GM18511 (cell line): ENCODE measurements around the gene KIF1A.
"Not testable (repeated sequence)": the region's sequence is repeated elsewhere in the genome, so short reads cannot be mapped to it uniquely, and the experiment has no call there.

Source experiments
- ATAC-seq: cut with Tn5 transposase; IDR thresholded peaks from one replicate; pipeline ENCODE4 v1.9.1; 2021; ENCODE audit warnings: mild to moderate bottlenecking, moderate library complexity; ENCODE audit not compliant: unreplicated experiment

The KIF1A gene

GRCh38 chr2:240705204-240705791 is 114.7 kb downstream of the KIF1A start:
- no peak for ATAC-seq

GRCh38 chr2:240704651-240705050 is 115.4 kb downstream of the KIF1A start:
- no peak for ATAC-seq

- no peak for ATAC-seq
These were observed 116.3 kb downstream of the KIF1A start for GRCh38 chr2:240703417-240704341.

GRCh38 chr2:240702640-240703011 is 117.4 kb downstream of the KIF1A start:
- ATAC-seq: no peak

GRCh38 chr2:240701736-240702639 is 118.0 kb downstream of the KIF1A start:
- ATAC-seq: no peak

GRCh38 chr2:240701091-240701735 is 118.8 kb downstream of the KIF1A start:
- no peak for ATAC-seq

- not testable (repeated sequence) for ATAC-seq
These were observed 119.4 kb downstream of the KIF1A start for GRCh38 chr2:240700616-240701015.

GRCh38 chr2:240699835-240700234 is 120.2 kb downstream of the KIF1A start:
- ATAC-seq: not testable (repeated sequence)

GRCh38 chr2:240698852-240699561 is 121.0 kb downstream of the KIF1A start:
- ATAC-seq: not testable (repeated sequence)

GRCh38 chr2:240696469-240696868 is 123.5 kb downstream of the KIF1A start:
- not testable (repeated sequence) for ATAC-seq

GRCh38 chr2:240695593-240695992 is 124.4 kb downstream of the KIF1A start:
- ATAC-seq: not testable (repeated sequence)

- ATAC-seq: not testable (repeated sequence)
These were observed 125.7 kb downstream of the KIF1A start for GRCh38 chr2:240694304-240694703.

GRCh38 chr2:240692583-240693561 is 127.1 kb downstream of the KIF1A start:
- not testable (repeated sequence) for ATAC-seq

- ATAC-seq: not testable (repeated sequence)
These were observed 128.2 kb downstream of the KIF1A start, which contains the start of gene AQP12A for GRCh38 chr2:240691631-240692420. Gene AQP12A (plus strand): TSS chr2:240691866. CDS start chr2:240691914, 48 bp downstream.

- ATAC-seq: not testable (repeated sequence)
These were observed 129.0 kb downstream of the KIF1A start for GRCh38 chr2:240691075-240691427.

- not testable (repeated sequence) for ATAC-seq
These were observed 129.5 kb downstream of the KIF1A start for GRCh38 chr2:240690421-240691074.

- no peak for ATAC-seq
These were observed 130.0 kb downstream of the KIF1A start for GRCh38 chr2:240689975-240690374.
